Natural killer cell (primary cell): ENCODE measurements around the gene ACAN. TPM values are rescaled to one million over a fixed set of nuclear protein-coding genes. Genes with fewer than 3 reads are reported as not detected.
A peak's percentile ranks its signal among the peaks of the same experiment; 100 is the strongest.

Source experiments
- ATAC-seq, 3 donors: fragments of 150-1000 bp in 2 of 3; fragments of 200-7000 bp in 1 of 3; cut with Tn5 transposase; 1 replicate in 1 of 3; 2 replicates in 2 of 3; pipeline ENCODE4 v1.10.0; 2021; ENCODE audit warnings: mild to moderate bottlenecking in 2 of 3, moderate library complexity in 2 of 3
- DNase-seq, 2 donors: peaks; one replicate each; pipeline versions ENCODE4 v3.0.0 to v3.0.0-alpha.2; 2013 to 2021; ENCODE audit warnings: mixed read lengths in 1 of 2
- H3K27ac ChIP-seq: one replicate; pipeline ENCODE4 v1.5.1; 2013; ENCODE audit warnings: mild to moderate bottlenecking, low read length
- H3K27me3 ChIP-seq: one replicate; pipeline ENCODE4 v1.6.1; 2013; ENCODE audit warnings: low read length; ENCODE audit not compliant: control insufficient read depth, insufficient read depth
- H3K36me3 ChIP-seq: one replicate; pipeline ENCODE4 v1.6.1; 2013; ENCODE audit warnings: low read length; ENCODE audit not compliant: control insufficient read depth, insufficient read depth
- H3K4me1 ChIP-seq: one replicate; pipeline ENCODE4 v1.6.1; 2013; ENCODE audit warnings: low read length; ENCODE audit not compliant: control insufficient read depth, insufficient read depth
- H3K4me3 ChIP-seq: one replicate; pipeline ENCODE4 v1.5.1; 2013; ENCODE audit warnings: low read length
- H3K9me3 ChIP-seq: one replicate; pipeline ENCODE4 v1.6.1; 2013; ENCODE audit warnings: low read length; ENCODE audit not compliant: control insufficient read depth, insufficient read depth
- H3K27ac Mint-ChIP-seq, 2 donors: one replicate each; pipeline ENCODE4 v1.8.0; 2022; ENCODE audit warnings: mild to moderate bottlenecking in 2 of 2, mixed read lengths in 2 of 2, moderate library complexity in 1 of 2
- H3K27me3 Mint-ChIP-seq, 2 donors: one replicate each; pipeline ENCODE4 v1.8.0; 2022; ENCODE audit warnings: low read depth in 2 of 2, mixed read lengths in 2 of 2
- H3K36me3 Mint-ChIP-seq: one replicate; pipeline ENCODE4 v1.8.0; 2022; ENCODE audit warnings: mixed read lengths
- H3K4me1 Mint-ChIP-seq, 2 donors: one replicate each; pipeline ENCODE4 v1.8.0; 2022; ENCODE audit warnings: mixed read lengths in 2 of 2
- H3K4me3 Mint-ChIP-seq: one replicate; pipeline ENCODE4 v1.8.0; 2022; ENCODE audit warnings: mild to moderate bottlenecking, moderate library complexity, mixed read lengths
- H3K9me3 Mint-ChIP-seq, 2 donors: one replicate each; pipeline ENCODE4 v1.8.0; 2022; ENCODE audit warnings: mixed read lengths in 2 of 2
- WGBS: methylation state at CpG from one replicate; pipeline ENCODE4 v1.1.7; 2013; ENCODE audit warnings: missing lambda C conversion rate; ENCODE audit not compliant: insufficient coverage; 5-methylcytosine and 5-hydroxymethylcytosine counted together
- intact Hi-C: fragments of 100-400 bp; cut with micrococcal nuclease; formaldehyde crosslinking; loops from one replicate; pipeline ENCODE4 v1.14.2; 2022
- total RNA-seq, 4 donors: library from RNA; stranded (reverse); fragments of 120-200 nt in 1 of 4; gene quantifications; one replicate each; pipeline versions ENCODE4 v1.2.3 to v1.2.4, GENCODE V29; 2013 to 2022
- TF ChIP-seq, protein P1 (sequence below): fragments of 200-600 bp; IDR thresholded peaks from one replicate; pipeline ENCODE4 v1.8.0; 2022; ENCODE audit warnings: antibody characterized with exemption

Gene ACAN
- total RNA-seq, 3 donors from 2014 or later (not counting 1 experiment from before 2014, with no cell fraction given), result not detected

DNA sequence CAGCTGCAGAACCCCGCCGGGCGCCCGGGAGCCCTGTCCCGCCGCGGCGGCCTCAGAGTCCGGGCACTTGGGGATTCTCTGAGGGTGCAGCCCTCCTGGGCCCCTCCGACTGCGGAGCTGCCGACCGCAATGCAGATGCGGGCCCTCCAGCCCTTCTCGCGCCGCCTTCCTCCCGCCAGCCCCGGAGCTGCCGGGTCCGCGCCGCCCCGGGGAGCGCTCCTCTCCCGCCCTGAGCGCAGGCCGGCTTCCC is 320 bp upstream of the ACAN start:
- Histone ChIP-seq H3K4me1 (no peaks in the 10 kb centered on the region), H3K27ac (no peak overlapping the region), H3K36me3 (no peaks in the 10 kb centered on the region), H3K27me3 (peaks cover 16% of the 10 kb centered on the region), H3K9me3 (no peaks in the 10 kb centered on the region), H3K4me3 (no peak overlapping the region)
- Mint-ChIP-seq H3K27me3 (peaks cover 62 to 73% of the 10 kb centered on the region in 2 donors), H3K36me3 (no peaks in the 10 kb centered on the region), H3K9me3 (no peaks in the 10 kb centered on the region), H3K4me3 (no peak overlapping the region), H3K27ac (no peak overlapping the region), H3K4me1 (peaks cover 0 to 4% of the 10 kb centered on the region in 2 donors)
- intact Hi-C loops, result no loop called here
- DNase-seq (no peak), ATAC-seq (no peak)
- TF ChIP-seq, protein P1, sequence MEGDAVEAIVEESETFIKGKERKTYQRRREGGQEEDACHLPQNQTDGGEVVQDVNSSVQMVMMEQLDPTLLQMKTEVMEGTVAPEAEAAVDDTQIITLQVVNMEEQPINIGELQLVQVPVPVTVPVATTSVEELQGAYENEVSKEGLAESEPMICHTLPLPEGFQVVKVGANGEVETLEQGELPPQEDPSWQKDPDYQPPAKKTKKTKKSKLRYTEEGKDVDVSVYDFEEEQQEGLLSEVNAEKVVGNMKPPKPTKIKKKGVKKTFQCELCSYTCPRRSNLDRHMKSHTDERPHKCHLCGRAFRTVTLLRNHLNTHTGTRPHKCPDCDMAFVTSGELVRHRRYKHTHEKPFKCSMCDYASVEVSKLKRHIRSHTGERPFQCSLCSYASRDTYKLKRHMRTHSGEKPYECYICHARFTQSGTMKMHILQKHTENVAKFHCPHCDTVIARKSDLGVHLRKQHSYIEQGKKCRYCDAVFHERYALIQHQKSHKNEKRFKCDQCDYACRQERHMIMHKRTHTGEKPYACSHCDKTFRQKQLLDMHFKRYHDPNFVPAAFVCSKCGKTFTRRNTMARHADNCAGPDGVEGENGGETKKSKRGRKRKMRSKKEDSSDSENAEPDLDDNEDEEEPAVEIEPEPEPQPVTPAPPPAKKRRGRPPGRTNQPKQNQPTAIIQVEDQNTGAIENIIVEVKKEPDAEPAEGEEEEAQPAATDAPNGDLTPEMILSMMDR, result no peak
- 1% methylated on average over 28 of the region's 28 CpGs for WGBS

DNA sequence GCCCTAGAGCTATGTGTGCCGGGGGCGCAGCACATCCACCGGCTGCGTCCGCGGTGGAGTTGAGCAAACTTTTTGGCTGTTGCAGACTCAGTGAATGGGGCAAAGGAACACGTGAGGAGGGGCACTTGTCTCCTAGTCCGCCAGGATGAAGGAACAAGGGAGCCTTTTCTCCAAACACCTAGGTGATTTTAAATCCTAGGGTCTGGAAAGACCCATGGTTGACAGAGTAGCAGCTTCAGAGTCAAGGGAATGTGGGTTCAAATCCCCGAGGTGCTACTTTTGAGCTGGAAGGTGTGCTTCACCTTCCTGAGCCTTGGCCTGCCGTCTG is 648 bp downstream of the ACAN start:
- peaks cover 58 to 73% of the 10 kb centered on the region in 2 donors for H3K27me3 Mint-ChIP-seq
- no peak overlapping the region for H3K27ac ChIP-seq
- DNase-seq (no peak), ATAC-seq (no peak)
- peaks cover 16% of the 10 kb centered on the region for H3K27me3 ChIP-seq
- intact Hi-C loops, result no loop called here
- no peaks in the 10 kb centered on the region for H3K36me3 ChIP-seq
- no peak overlapping the region for H3K27ac Mint-ChIP-seq
- no peaks in the 10 kb centered on the region for H3K9me3 Mint-ChIP-seq
- no peaks in the 10 kb centered on the region for H3K36me3 Mint-ChIP-seq
- H3K4me1 Mint-ChIP-seq, result peaks cover 0 to 4% of the 10 kb centered on the region in 2 donors
- TF ChIP-seq, protein P1, result no peak
- H3K4me3 ChIP-seq, result no peak overlapping the region
- no peak overlapping the region for H3K4me3 Mint-ChIP-seq
- H3K9me3 ChIP-seq, result no peaks in the 10 kb centered on the region
- 16% methylated on average over 10 of the region's 10 CpGs for WGBS
- no peaks in the 10 kb centered on the region for H3K4me1 ChIP-seq

DNA sequence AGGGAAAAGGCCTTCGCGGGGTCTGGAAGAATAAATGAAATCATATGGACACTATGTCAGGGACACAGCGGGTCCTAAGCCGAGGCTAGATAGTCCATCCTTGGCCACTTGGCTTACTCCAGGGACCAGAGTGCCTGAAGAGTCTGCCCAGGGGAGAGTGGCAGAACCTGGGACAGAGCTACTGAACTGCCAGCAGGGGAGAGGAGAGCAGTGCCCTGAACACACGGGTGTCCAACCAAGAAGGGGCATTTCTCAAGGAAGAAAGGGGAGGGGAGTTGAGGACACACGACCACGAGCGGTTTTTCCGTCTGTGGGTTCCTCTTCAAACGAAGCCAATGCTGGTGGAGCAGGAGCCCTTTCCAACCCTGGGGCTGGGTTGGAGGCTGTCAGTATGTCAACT is 1.0 kb downstream of the ACAN start:
- TF ChIP-seq, protein P1, result no peak
- H3K4me1 Mint-ChIP-seq, result peaks cover 0 to 4% of the 10 kb centered on the region in 2 donors
- H3K9me3 Mint-ChIP-seq, result no peaks in the 10 kb centered on the region
- peaks cover 16% of the 10 kb centered on the region for H3K27me3 ChIP-seq
- intact Hi-C loops, result no loop called here
- no peak overlapping the region for H3K4me3 ChIP-seq
- no peak overlapping the region for H3K27ac Mint-ChIP-seq
- no peak overlapping the region for H3K27ac ChIP-seq
- no peak for DNase-seq
- no peaks in the 10 kb centered on the region for H3K36me3 Mint-ChIP-seq
- ATAC-seq, result no peak
- H3K27me3 Mint-ChIP-seq, result peaks cover 55 to 70% of the 10 kb centered on the region in 2 donors
- no peak overlapping the region for H3K4me3 Mint-ChIP-seq
- H3K4me1 ChIP-seq, result no peaks in the 10 kb centered on the region
- H3K9me3 ChIP-seq, result no peaks in the 10 kb centered on the region
- no peaks in the 10 kb centered on the region for H3K36me3 ChIP-seq
- 34% methylated on average over 10 of the region's 10 CpGs for WGBS

DNA sequence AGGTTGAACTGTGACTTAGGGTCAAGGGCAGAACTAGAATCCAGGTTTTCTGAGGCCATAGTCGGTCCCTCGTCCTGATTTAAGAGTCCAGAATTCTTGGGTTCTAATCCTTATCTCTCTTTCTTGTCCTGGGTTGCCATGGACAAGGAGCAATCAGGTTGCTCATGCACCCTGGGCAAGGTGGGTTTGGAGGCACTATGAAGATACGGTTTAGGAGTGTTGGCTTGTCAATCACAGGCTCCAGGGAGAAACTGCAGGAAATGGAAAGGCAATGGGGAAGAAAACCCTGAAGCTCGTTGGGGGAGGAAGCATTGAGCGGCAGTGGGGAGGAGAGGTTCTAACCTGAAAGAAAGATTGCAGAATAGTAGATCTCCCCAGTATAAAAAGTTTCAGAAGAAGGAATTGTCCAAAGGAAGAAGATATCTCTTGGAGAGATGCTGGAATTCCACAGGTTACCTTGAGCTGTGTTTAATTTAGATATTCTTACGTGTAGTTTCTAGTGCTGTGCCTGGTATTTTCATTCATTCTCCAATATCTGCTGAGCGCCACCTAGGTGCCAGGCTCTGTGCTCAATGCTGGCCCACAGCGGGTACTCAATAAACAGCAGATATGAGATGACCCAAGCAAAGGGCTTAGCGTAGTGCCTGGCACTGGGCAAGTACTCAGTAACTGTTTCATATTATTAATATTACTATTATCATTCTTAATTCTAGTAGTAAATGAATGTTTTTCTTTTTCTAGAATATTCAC is 2.0 kb downstream of the ACAN start:
- DNase-seq (peak in 1 of 2 donors; percentile 31), ATAC-seq (no peak)
- Histone ChIP-seq H3K27ac (no peak overlapping the region), H3K4me3 (no peak overlapping the region), H3K9me3 (no peaks in the 10 kb centered on the region), H3K4me1 (no peaks in the 10 kb centered on the region), H3K27me3 (peaks cover 16% of the 10 kb centered on the region), H3K36me3 (no peaks in the 10 kb centered on the region)
- Mint-ChIP-seq H3K27ac (no peak overlapping the region), H3K4me3 (no peak overlapping the region), H3K4me1 (peaks cover 0 to 4% of the 10 kb centered on the region in 2 donors), H3K27me3 (peaks cover 46 to 61% of the 10 kb centered on the region in 2 donors), H3K9me3 (no peaks in the 10 kb centered on the region), H3K36me3 (no peaks in the 10 kb centered on the region)
- intact Hi-C loops, result no loop called here
- TF ChIP-seq, protein P1, result no peak
- WGBS, result 54% methylated on average over 8 of the region's 9 CpGs
